OCI-LY7 (cell line): Measurements from ENCODE around the gene NAALADL2.

Source experiments
- CTCF ChIP-seq: fragments of 200-600 bp; sonication (generic); conservative IDR thresholded peaks from 2 replicates; pipeline ENCODE4 v1.5.1; 2014; ENCODE audit warnings: mild to moderate bottlenecking, antibody characterized with exemption, low read length, moderate library complexity, mixed read lengths
- EZH2phosphoT487 ChIP-seq: fragments of 200-600 bp; sonication (generic); IDR thresholded peaks from 2 replicates; pipeline ENCODE4 v1.6.1; 2018; ENCODE audit warnings: low read depth, borderline replicate concordance, mild to moderate bottlenecking, mixed run types, antibody characterized with exemption, low read length, moderate library complexity, mixed read lengths

GRCh38 chr3:175655351-175655750, 796.2 kb downstream of the NAALADL2 start:
- TF ChIP-seq CTCF (no peak), EZH2phosphoT487 (no peak)
